Hepatocyte (in vitro differentiated cells): ENCODE data around the gene TTPAL. TPM values are rescaled to one million over a fixed set of nuclear protein-coding genes. Genes with fewer than 3 reads are reported as not detected.
A peak's percentile ranks its signal among the peaks of the same experiment; 100 is the strongest.

Source experiments
- DNase-seq: peaks from one replicate; pipeline ENCODE4 v3.0.0-alpha.2; 2016; ENCODE audit warnings: low spot score
- H2AFZ ChIP-seq: fragments of 200-600 bp; sonication (generic); 2 replicates; pipeline ENCODE4 v1.6.0; 2016; ENCODE audit warnings: antibody characterized with exemption, mild to moderate bottlenecking
- H3K27ac ChIP-seq: fragments of 200-600 bp; sonication (generic); 2 replicates; pipeline ENCODE4 v1.5.1; 2016; ENCODE audit warnings: mild to moderate bottlenecking
- H3K27me3 ChIP-seq: fragments of 200-600 bp; sonication (generic); 2 replicates; pipeline ENCODE4 v1.6.1; 2016
- H3K36me3 ChIP-seq: fragments of 200-600 bp; sonication (generic); replicated peaks from 2 replicates; pipeline ENCODE4 v1.5.1; 2016; ENCODE audit warnings: low read depth; ENCODE audit not compliant: insufficient read depth
- H3K4me1 ChIP-seq: fragments of 200-600 bp; sonication (generic); 2 replicates; pipeline ENCODE4 v1.5.1; 2016; ENCODE audit warnings: mild to moderate bottlenecking, moderate library complexity; ENCODE audit not compliant: insufficient read depth
- H3K4me2 ChIP-seq: fragments of 200-600 bp; sonication (generic); 2 replicates; pipeline ENCODE4 v1.6.0; 2016
- H3K4me3 ChIP-seq: fragments of 200-600 bp; sonication (generic); 2 replicates; pipeline ENCODE4 v1.5.1; 2016; ENCODE audit warnings: mild to moderate bottlenecking
- H3K79me2 ChIP-seq: fragments of 200-600 bp; sonication (generic); 2 replicates; pipeline ENCODE4 v1.6.0; 2017; ENCODE audit warnings: mild to moderate bottlenecking
- H3K9me2 ChIP-seq: fragments of 200-600 bp; sonication (generic); replicated peaks from 2 replicates; pipeline ENCODE4 v1.6.0; 2017; ENCODE audit warnings: mild to moderate bottlenecking; ENCODE audit not compliant: insufficient read depth
- H3K9me3 ChIP-seq: fragments of 200-600 bp; sonication (generic); 2 replicates; pipeline ENCODE4 v1.5.1; 2016; ENCODE audit warnings: low read depth, mild to moderate bottlenecking
- H4K20me1 ChIP-seq: fragments of 200-600 bp; sonication (generic); 2 replicates; pipeline ENCODE4 v1.6.0; 2016; ENCODE audit warnings: mild to moderate bottlenecking; ENCODE audit not compliant: insufficient read depth, poor library complexity, severe bottlenecking
- CTCF ChIP-seq: fragments of 200-600 bp; sonication (generic); IDR thresholded peaks from 2 replicates; pipeline ENCODE4 v1.5.1; 2016; ENCODE audit warnings: antibody characterized with exemption, mild to moderate bottlenecking; ENCODE audit not compliant: poor library complexity
- EZH2 ChIP-seq: fragments of 200-600 bp; sonication (generic); IDR thresholded peaks from 2 replicates; pipeline ENCODE4 v1.6.1; 2016; ENCODE audit warnings: antibody characterized with exemption, mild to moderate bottlenecking, borderline replicate concordance
- EZH2phosphoT487 ChIP-seq: fragments of 200-600 bp; sonication (generic); IDR thresholded peaks from one replicate; pipeline ENCODE4 v1.6.1; 2018; ENCODE audit warnings: antibody characterized with exemption, mild to moderate bottlenecking, low read depth, moderate library complexity; ENCODE audit not compliant: unreplicated experiment, severe bottlenecking
- WGBS: methylation state at CpG from one replicate; pipeline ENCODE4 v1.1.6; 2016; ENCODE audit warnings: low lambda C conversion rate; ENCODE audit errors: missing lambda C conversion rate; 5-methylcytosine and 5-hydroxymethylcytosine counted together
- polyA plus RNA-seq: library from polyadenylated mRNA; unstranded; fragments of >200 nt; fragmentation: Nextera tagmentation; extraction: Ambion mirVana; gene quantifications from 2 replicates; pipeline ENCODE4 v1.2.1, GENCODE V29; 2016
- total RNA-seq: library from RNA; depleted of rRNA; stranded (reverse); fragments of >200 nt; gene quantifications from 2 replicates; pipeline ENCODE4 v1.2.3, GENCODE V29; 2014

Gene TTPAL
- 11.9 and 12.9 TPM in 2 replicates for total RNA-seq
- 10.3 and 14.7 TPM in 2 replicates for polyA plus RNA-seq

- Histone ChIP-seq H2AFZ (peak within 1 kb of the TSS; percentile 89), H4K20me1 (no peaks in the 10 kb centered on the region), H3K9me3 (no peaks in the 10 kb centered on the region), H3K79me2 (peaks cover 17% of the 10 kb centered on the region), H3K9me2 (no peaks in the 10 kb centered on the region), H3K27ac (peak within 1 kb of the TSS; percentile 80), H3K36me3 (no peaks in the 10 kb centered on the region), H3K4me3 (peak within 1 kb of the TSS; percentile 65), H3K4me2 (peak within 1 kb of the TSS; percentile 86), H3K27me3 (no peaks in the 10 kb centered on the region), H3K4me1 (peaks cover 6% of the 10 kb centered on the region)
- TF ChIP-seq EZH2phosphoT487 (no peak), CTCF (peak; percentile 41), EZH2 (no peak)
- peak; percentile 97 for DNase-seq
- WGBS, result 4% methylated on average over 49 of the region's 55 CpGs
Observed at GRCh38 chr20:44475694-44476560, at the start of gene TTPAL. TSS of gene TTPAL (plus strand) at chr20:44475874. CDS start at chr20:44480000, 4,126 bp downstream.

DNA sequence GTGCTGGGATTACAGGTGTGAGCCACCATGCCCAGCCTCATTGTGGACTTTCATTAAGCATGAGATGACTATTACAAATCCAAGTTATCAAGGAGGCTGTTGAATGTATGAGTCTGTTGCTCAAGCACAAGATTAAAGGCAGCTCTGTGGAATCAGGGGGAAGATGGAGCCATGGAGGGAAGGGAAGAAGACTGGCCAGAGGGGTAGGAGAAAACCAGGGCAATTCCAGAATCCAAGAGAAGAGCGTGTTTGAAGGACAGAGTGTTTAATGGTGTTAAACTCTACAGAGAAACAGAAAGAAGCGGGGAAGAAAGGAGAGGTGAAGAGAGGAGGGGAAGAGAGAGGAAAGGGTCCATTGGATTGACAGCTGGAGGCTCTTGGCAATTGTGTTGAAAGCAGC is 49.8 kb upstream of the TTPAL start:
- Histone ChIP-seq H3K9me3 (no peaks in the 10 kb centered on the region), H3K27me3 (no peaks in the 10 kb centered on the region), H3K79me2 (no peaks in the 10 kb centered on the region), H3K4me2 (no peak overlapping the region), H4K20me1 (no peaks in the 10 kb centered on the region), H2AFZ (no peak overlapping the region), H3K36me3 (no peaks in the 10 kb centered on the region), H3K4me3 (no peak overlapping the region), H3K27ac (no peak overlapping the region), H3K9me2 (no peaks in the 10 kb centered on the region), H3K4me1 (no peaks in the 10 kb centered on the region)
- TF ChIP-seq CTCF (no peak), EZH2 (no peak), EZH2phosphoT487 (no peak)
- WGBS, result 89% methylated on average over 2 of the region's 2 CpGs
- no peak for DNase-seq

GRCh38 chr20:44426879-44427790 is 48.5 kb upstream of the TTPAL start:
- Histone ChIP-seq H3K36me3 (no peaks in the 10 kb centered on the region), H3K79me2 (no peaks in the 10 kb centered on the region), H3K9me2 (no peaks in the 10 kb centered on the region), H2AFZ (no peak overlapping the region), H3K9me3 (no peaks in the 10 kb centered on the region), H3K27ac (no peak overlapping the region), H3K27me3 (no peaks in the 10 kb centered on the region), H3K4me1 (no peaks in the 10 kb centered on the region), H3K4me3 (no peak overlapping the region), H4K20me1 (no peaks in the 10 kb centered on the region), H3K4me2 (no peak overlapping the region)
- TF ChIP-seq CTCF (no peak), EZH2phosphoT487 (no peak), EZH2 (no peak)
- no peak for DNase-seq
- WGBS, result 81% methylated on average over 10 of the region's 10 CpGs
